Activated naive CD8-positive, alpha-beta T cell treated with anti-CD3 and anti-CD28 coated beads for 36 hours (primary cell): ENCODE data around the gene BATF. TPM values are rescaled to one million over a fixed set of nuclear protein-coding genes. Genes with fewer than 3 reads are reported as not detected.

Experiments
- DNase-seq: peaks from one replicate; pipeline ENCODE4 v3.0.0; 2021
- H3K27ac Mint-ChIP-seq: one replicate; pipeline ENCODE4 v1.8.0; 2022; ENCODE audit warnings: mild to moderate bottlenecking, moderate library complexity, mixed read lengths
- H3K27me3 Mint-ChIP-seq: one replicate; pipeline ENCODE4 v1.8.0; 2022; ENCODE audit warnings: mild to moderate bottlenecking, mixed read lengths
- H3K36me3 Mint-ChIP-seq: one replicate; pipeline ENCODE4 v1.8.0; 2021; ENCODE audit warnings: mild to moderate bottlenecking, mixed read lengths
- H3K4me1 Mint-ChIP-seq: one replicate; pipeline ENCODE4 v1.8.0; 2021; ENCODE audit warnings: mixed read lengths
- H3K4me3 Mint-ChIP-seq: one replicate; pipeline ENCODE4 v1.8.0; 2022; ENCODE audit warnings: mild to moderate bottlenecking, moderate library complexity, mixed read lengths
- H3K9me3 Mint-ChIP-seq: one replicate; pipeline ENCODE4 v1.8.0; 2022; ENCODE audit warnings: mixed read lengths
- total RNA-seq, 2 experiments: library from RNA; stranded (reverse); gene quantifications; one replicate each; pipeline ENCODE4 v1.2.3, GENCODE V29; 2021

Gene BATF
- total RNA-seq, 2 experiments from 2014 or later: 46.2 to 47.9 TPM

DNA sequence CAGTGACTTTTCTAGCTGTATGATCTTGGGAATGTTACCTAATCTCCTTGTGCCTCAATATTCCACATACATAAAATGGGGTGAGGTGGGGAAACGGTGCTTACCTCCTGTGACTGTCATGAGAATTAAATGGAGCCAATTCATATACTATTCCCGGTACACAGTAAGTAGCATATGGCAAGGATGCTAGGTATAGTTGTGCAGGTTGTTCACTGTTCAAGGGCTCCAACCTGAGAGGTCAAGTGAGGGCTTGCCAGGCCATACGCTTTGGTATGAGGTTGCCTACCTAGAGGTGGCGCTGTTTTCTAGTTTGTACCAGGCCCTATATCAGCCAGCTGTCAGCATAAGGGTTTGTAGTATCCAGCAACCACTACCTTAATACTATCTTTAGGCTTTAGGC, 3.6 kb upstream of the BATF start:
- Mint-ChIP-seq H3K4me1 (peaks cover 52% of the 10 kb centered on the region), H3K9me3 (no peaks in the 10 kb centered on the region), H3K4me3 (no peak overlapping the region), H3K27ac (no peak overlapping the region), H3K36me3 (peaks cover 12% of the 10 kb centered on the region), H3K27me3 (no peaks in the 10 kb centered on the region)
- DNase-seq: no peak

- H3K9me3 Mint-ChIP-seq: no peaks in the 10 kb centered on the region
Measured at GRCh38 chr14:75519394-75519793, 2.9 kb upstream of the BATF start.

DNA sequence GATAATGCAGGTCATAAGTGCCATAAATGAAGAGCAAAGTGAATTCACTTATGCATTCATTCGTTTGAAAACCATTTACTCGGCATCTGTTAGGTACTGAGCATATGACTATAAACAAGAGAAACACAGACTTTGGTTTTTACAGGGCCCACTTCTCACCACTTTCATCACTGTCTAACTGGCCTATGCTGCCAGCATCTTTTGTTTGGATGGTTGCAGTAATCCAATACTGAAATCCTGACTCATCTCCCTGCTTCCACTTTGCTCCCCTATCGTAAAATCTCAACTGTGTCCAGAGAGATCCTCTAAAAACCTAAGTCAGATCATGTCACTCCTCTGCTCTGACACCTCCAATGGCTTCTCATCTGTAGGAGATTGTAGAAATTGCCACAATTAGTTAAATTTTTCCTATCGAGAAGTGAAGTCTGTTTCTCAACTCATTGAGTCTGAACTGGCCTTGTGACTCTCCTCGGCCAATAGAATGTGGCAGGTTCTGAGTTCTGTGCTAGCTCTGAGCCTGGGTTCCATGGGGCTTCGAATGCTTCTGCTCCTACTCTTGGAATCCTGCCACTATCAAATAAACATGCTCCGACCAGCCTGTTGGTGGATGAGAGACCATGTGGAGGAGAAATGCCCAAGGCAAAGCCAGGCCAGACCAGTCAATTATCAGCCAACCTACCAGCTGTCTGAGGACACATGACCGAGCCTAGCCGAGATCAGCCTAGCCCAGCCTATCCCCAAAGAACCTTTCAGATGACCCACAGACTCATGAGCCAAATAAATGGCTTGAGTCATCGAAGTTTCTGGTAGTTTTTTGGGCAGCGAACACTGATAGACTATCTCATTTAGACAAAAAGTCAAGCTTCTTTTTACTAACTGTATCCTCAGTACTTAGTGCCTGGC, 2.2 kb upstream of the BATF start:
- Mint-ChIP-seq H3K4me3 (no peak overlapping the region), H3K4me1 (peaks cover 64% of the 10 kb centered on the region), H3K36me3 (peaks cover 25% of the 10 kb centered on the region), H3K27ac (peak overlapping the region; percentile 98), H3K27me3 (no peaks in the 10 kb centered on the region), H3K9me3 (no peaks in the 10 kb centered on the region)
- no peak for DNase-seq

More at GRCh38 chr14:75519394-75519793, 2.9 kb upstream of the BATF start:
- H3K4me1 Mint-ChIP-seq: peaks cover 60% of the 10 kb centered on the region
- peaks cover 18% of the 10 kb centered on the region for H3K36me3 Mint-ChIP-seq
- DNase-seq: no peak
- H3K27me3 Mint-ChIP-seq: no peaks in the 10 kb centered on the region
- H3K27ac Mint-ChIP-seq: no peak overlapping the region
- H3K4me3 Mint-ChIP-seq: no peak overlapping the region

DNA sequence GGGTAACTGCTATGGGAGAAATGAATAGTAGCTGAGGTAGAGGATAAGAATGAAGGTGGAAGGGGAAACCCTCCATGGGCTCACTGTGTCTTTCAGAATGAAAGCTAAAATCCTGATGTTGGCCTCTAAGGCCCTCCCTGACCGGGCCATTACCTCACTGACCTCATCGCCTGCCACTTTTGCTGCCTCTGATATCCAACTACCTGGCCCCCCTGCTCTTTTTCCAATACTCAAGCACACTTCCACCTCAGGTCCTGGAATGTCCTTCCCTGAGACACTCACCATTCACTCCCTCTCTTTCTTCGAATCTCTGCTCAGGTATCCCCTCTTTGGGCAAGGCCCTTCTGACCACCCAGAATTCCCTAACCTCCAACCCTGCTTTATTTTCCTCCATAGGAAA, 1.4 kb upstream of the BATF start:
- Mint-ChIP-seq H3K27me3 (no peaks in the 10 kb centered on the region), H3K4me1 (peaks cover 62% of the 10 kb centered on the region), H3K4me3 (no peak overlapping the region), H3K9me3 (no peaks in the 10 kb centered on the region), H3K27ac (peak overlapping the region; percentile 98), H3K36me3 (peaks cover 30% of the 10 kb centered on the region)
- DNase-seq: no peak

- Mint-ChIP-seq H3K4me3 (peak overlapping the region; percentile 99), H3K27ac (peak overlapping the region; percentile 98), H3K9me3 (no peaks in the 10 kb centered on the region), H3K27me3 (no peaks in the 10 kb centered on the region), H3K4me1 (peaks cover 62% of the 10 kb centered on the region), H3K36me3 (peaks cover 37% of the 10 kb centered on the region)
- no peak for DNase-seq
Measured at GRCh38 chr14:75521415-75522199, 662 bp upstream of the BATF start.

DNA sequence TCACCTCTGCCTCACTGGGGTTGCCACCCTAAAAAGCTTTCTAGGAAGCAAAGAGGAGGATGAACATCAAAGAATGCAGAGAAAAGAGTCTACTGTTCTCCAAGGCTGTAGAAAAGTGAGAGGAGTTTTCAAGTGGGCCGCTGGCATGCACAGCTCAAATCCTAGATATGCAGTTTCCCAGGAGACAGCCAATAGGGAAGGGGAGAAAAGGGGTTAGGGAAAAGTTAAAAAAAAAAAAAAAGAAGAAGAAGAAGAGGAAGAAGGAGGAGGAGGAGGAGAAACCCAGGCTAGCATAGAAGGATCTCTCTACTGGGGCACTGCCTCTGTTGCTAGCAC, 682 bp downstream of the BATF start:
- H3K27me3 Mint-ChIP-seq: no peaks in the 10 kb centered on the region
- H3K4me3 Mint-ChIP-seq: peak overlapping the region; percentile 99
- H3K4me1 Mint-ChIP-seq: peaks cover 68% of the 10 kb centered on the region
- H3K9me3 Mint-ChIP-seq: no peaks in the 10 kb centered on the region
- DNase-seq: no peak
- peaks cover 49% of the 10 kb centered on the region for H3K36me3 Mint-ChIP-seq
- peak overlapping the region; percentile 98 for H3K27ac Mint-ChIP-seq

- Mint-ChIP-seq H3K36me3 (peaks cover 57% of the 10 kb centered on the region), H3K9me3 (no peaks in the 10 kb centered on the region), H3K4me3 (peak overlapping the region; percentile 99), H3K27ac (peak overlapping the region; percentile 98), H3K4me1 (peaks cover 68% of the 10 kb centered on the region), H3K27me3 (no peaks in the 10 kb centered on the region)
- DNase-seq: no peak
Measured at GRCh38 chr14:75523771-75524171, 1.5 kb downstream of the BATF start.

DNA sequence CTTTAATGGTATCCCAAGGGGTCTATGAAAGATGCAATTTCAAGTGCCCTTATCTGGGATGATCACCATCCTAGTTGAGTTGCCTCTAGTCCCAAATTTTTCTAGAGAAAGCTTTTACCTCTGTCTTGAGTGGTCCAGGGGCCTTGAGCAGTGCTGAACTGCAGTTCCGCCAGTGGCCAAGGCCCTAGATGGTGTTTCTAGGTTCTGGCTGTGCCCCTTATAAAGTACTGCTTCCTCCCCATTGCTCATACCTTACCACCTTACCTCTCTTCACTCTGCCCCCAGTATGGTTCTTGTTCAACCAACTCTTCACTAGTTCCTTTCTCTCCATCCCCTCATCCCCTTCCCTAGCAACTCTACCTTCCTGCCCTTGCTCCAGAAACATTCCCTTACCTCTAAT, 3.7 kb downstream of the BATF start:
- Mint-ChIP-seq H3K4me1 (peaks cover 56% of the 10 kb centered on the region), H3K27ac (peak overlapping the region; percentile 32), H3K4me3 (peak overlapping the region; percentile 20), H3K36me3 (peaks cover 66% of the 10 kb centered on the region), H3K27me3 (no peaks in the 10 kb centered on the region), H3K9me3 (no peaks in the 10 kb centered on the region)
- no peak for DNase-seq

- no peak for DNase-seq
Measured at GRCh38 chr14:75527449-75528163, 5.3 kb downstream of the BATF start.

DNA sequence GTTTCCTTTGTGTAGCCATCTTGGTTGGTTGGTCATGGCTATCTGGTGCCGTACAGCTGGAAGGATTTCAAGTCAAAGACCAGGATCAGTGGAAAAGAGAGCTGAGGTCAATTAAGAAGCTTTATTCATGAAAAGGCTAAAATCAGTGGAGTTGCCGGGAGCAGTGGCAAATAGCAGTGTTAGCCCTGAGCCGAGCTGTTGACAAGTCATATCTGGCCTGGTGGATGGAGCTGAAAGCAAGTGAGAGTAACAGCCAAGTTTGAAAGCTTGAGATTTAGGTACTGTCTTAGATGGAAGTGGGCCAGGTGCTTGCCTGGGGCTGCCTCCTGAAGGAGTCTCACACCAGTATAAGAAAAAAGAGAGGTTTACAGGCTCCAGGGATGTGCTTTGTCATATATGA, 9.0 kb downstream of the BATF start:
- H3K27me3 Mint-ChIP-seq: no peaks in the 10 kb centered on the region
- no peak overlapping the region for H3K4me3 Mint-ChIP-seq
- no peak for DNase-seq
- H3K36me3 Mint-ChIP-seq: peaks cover 64% of the 10 kb centered on the region
- H3K4me1 Mint-ChIP-seq: peaks cover 40% of the 10 kb centered on the region
- H3K27ac Mint-ChIP-seq: no peak overlapping the region
- H3K9me3 Mint-ChIP-seq: no peaks in the 10 kb centered on the region

More at GRCh38 chr14:75527449-75528163, 5.3 kb downstream of the BATF start:
- H3K9me3 Mint-ChIP-seq: no peaks in the 10 kb centered on the region
- H3K4me3 Mint-ChIP-seq: no peak overlapping the region
- H3K36me3 Mint-ChIP-seq: peaks cover 78% of the 10 kb centered on the region
- no peak overlapping the region for H3K27ac Mint-ChIP-seq
- H3K27me3 Mint-ChIP-seq: no peaks in the 10 kb centered on the region
- peaks cover 55% of the 10 kb centered on the region for H3K4me1 Mint-ChIP-seq

DNA sequence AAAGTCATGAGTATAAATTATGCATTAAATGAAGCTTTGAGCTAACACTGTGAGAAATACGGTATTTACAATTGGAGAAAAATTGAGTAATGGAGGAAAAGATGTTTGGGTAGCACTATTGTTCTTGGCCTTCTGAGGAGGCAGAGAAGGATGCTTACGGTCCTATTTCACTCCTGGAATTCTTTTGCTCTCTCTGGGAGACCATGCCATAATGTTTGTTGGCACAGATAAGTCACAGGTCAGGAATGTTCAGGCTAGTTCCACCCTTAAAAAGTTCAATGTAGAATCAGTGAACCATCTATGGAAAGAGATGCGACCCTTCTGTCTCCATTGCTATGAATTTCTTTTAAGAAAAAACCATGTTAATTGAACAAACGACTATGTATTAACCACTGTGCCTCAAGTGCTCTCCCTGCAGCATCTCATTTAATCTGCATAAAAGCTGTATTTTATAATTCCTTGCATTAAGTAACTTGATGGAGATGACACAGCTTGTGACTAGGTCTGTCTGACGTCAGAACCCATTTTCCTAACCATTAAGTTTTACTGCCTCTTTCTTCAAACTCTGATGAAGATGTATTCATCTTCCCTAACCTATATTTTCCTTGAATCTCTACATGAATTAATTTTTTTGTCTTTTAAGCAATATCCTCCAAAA, 9.5 kb downstream of the BATF start:
- peaks cover 60% of the 10 kb centered on the region for H3K36me3 Mint-ChIP-seq
- H3K4me3 Mint-ChIP-seq: no peak overlapping the region
- peaks cover 35% of the 10 kb centered on the region for H3K4me1 Mint-ChIP-seq
- H3K27ac Mint-ChIP-seq: no peak overlapping the region
- no peaks in the 10 kb centered on the region for H3K9me3 Mint-ChIP-seq
- DNase-seq: no peak
- no peaks in the 10 kb centered on the region for H3K27me3 Mint-ChIP-seq

DNA sequence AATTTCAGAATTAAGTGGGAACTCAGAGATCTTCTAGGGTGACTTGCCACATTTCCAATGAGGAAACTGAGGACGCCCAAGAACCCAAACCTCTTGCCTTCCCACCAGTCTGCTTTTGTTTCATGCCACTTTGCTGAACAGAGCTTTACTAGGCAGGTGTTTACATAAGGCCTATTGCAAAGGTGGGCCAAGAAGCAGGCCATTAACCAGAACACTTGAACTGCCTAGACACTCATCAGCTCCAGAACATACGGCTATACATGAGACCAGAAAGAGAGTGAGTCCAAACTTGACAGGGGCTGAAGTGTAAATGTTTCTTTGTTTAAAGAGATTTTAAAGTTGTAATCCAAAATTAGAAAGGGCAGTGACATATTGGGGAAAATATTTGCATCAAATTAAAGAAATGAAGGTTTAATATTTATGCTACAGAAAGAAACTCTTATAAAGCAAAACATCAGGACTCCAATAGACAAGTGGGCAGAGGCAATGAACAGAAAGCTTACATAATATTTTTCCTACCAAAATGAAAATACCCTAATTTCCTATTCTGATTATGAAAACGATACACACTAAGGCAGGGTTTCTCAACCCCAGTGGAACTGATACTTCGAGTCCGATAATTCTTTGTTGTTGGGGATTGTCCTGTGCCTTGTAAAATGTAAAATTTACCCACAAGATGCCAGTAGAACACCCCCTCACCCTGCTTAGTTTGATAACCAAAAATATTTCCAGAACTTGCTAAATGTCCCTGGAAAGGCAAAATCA, 11.7 kb downstream of the BATF start:
- Mint-ChIP-seq H3K9me3 (no peaks in the 10 kb centered on the region), H3K4me1 (peaks cover 37% of the 10 kb centered on the region), H3K36me3 (peaks cover 53% of the 10 kb centered on the region), H3K4me3 (no peak overlapping the region), H3K27me3 (no peaks in the 10 kb centered on the region), H3K27ac (peak overlapping the region; percentile 60)
- no peak for DNase-seq

DNA sequence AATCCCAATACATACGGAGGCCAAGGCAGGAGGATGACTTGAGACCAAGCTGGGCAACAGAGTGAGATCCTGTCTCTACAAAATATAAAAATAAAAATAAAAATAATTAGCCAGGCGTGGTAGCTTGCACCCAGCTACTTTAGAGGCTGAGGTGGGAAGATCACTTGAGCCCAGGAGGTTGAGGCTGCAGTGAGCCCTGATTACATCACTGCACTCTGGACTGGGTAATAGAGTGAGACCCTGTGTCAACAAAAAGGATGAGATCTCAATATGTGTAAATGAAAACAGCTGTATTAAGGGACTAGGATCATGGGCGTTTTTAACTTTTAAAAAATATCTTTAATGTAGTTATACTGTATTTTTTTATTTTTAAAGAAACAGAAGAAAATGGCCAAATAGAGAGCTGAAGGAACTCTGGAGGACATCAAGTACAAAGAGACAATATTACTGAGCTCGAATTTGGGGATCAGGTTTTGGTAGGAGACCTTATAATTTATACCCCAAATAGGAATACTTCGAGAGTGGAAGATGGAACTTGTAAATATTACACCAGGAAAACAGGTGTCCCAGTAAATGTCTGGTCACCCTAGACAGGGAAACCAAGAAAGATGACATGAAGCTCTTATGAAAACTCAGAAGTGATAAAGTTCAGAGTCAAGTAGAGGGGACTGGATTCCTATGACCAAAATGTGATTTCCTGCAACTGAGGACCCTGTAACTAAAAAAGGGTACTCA, 13.1 kb downstream of the BATF start:
- no peak for DNase-seq
- H3K27me3 Mint-ChIP-seq: no peaks in the 10 kb centered on the region
- peaks cover 55% of the 10 kb centered on the region for H3K36me3 Mint-ChIP-seq
- H3K4me3 Mint-ChIP-seq: no peak overlapping the region
- H3K4me1 Mint-ChIP-seq: peaks cover 50% of the 10 kb centered on the region
- H3K9me3 Mint-ChIP-seq: no peaks in the 10 kb centered on the region
- H3K27ac Mint-ChIP-seq: no peak overlapping the region
